Left ventricle myocardium inferior (tissue), 1 donor: Measurements from ENCODE around the gene SLC6A16. TPM values are rescaled to one million over a fixed set of nuclear protein-coding genes. Genes with fewer than 3 reads are reported as not detected.
"Not testable (repeated sequence)": the region's sequence is repeated elsewhere in the genome, so short reads cannot be mapped to it uniquely, and the experiment has no call there.

Experiments used
- DNase-seq: peaks from one replicate; pipeline ENCODE4 v3.0.0-alpha.2; 2020
- H3K27ac ChIP-seq: fragments of 200-600 bp; replicated peaks from 2 replicates; pipeline ENCODE4 v1.8.0; 2021
- H3K27me3 ChIP-seq: fragments of 200-600 bp; 2 replicates; pipeline ENCODE4 v1.8.0; 2021; ENCODE audit warnings: low read depth
- H3K36me3 ChIP-seq: fragments of 200-600 bp; 2 replicates; pipeline ENCODE4 v1.8.0; 2021
- H3K4me1 ChIP-seq: fragments of 200-600 bp; 2 replicates; pipeline ENCODE4 v1.8.0; 2021
- H3K4me3 ChIP-seq: fragments of 200-600 bp; 2 replicates; pipeline ENCODE4 v1.8.0; 2021; ENCODE audit warnings: mild to moderate bottlenecking, moderate library complexity
- H3K9me3 ChIP-seq: fragments of 200-600 bp; replicated peaks from 2 replicates; pipeline ENCODE4 v1.8.0; 2021
- CTCF ChIP-seq: fragments of 200-600 bp; IDR thresholded peaks from 2 replicates; pipeline ENCODE4 v1.8.0; 2021; ENCODE audit warnings: antibody characterized with exemption, mild to moderate bottlenecking, borderline replicate concordance
- intact Hi-C: fragments of 100-400 bp; cut with micrococcal nuclease; formaldehyde crosslinking; loops from one replicate; pipeline ENCODE4 v1.11.0; 2022
- total RNA-seq: library from RNA; stranded (reverse); fragmentation: NEBNext Ultra II Directional; extraction: Animal tissue kit (Norgen Biotek cat#: 25700); gene quantifications from one replicate; pipeline ENCODE4 v1.2.1, GENCODE V29; 2021
- donor health status: DM: no; HTN: yes; CAD: no; lungs with severe emphysema.

The SLC6A16 gene
- total RNA-seq, 1 donor from 2014 or later: 1.1 TPM

DNA sequence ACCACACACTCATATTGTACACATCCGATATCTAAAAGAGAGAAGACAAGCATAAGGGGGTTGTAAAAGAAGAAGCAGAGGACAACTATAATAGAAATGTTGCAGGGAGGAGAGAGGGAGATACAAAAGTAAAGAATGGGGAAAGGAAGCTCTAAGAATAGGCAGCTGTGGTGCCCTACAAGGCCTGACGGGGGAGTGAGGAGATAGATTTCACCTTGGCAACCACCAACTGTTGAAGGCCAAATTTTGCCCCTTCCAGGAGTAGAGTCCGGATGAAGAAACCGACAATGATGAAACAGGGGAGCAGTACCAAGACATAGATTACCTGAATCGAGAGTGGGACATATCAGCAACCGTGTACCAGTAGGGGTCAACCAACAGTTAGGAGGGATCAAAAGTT, 15.9 kb downstream of the SLC6A16 start:
- no peak for DNase-seq
- no peaks in the 10 kb centered on the region for H3K4me1 ChIP-seq
- intact Hi-C loops: no loop called here
- H3K9me3 ChIP-seq: no peaks in the 10 kb centered on the region
- H3K4me3 ChIP-seq: no peak overlapping the region
- H3K27ac ChIP-seq: no peak overlapping the region
- no peaks in the 10 kb centered on the region for H3K27me3 ChIP-seq
- peaks cover 12% of the 10 kb centered on the region for H3K36me3 ChIP-seq
- no peak for TF ChIP-seq CTCF

DNA sequence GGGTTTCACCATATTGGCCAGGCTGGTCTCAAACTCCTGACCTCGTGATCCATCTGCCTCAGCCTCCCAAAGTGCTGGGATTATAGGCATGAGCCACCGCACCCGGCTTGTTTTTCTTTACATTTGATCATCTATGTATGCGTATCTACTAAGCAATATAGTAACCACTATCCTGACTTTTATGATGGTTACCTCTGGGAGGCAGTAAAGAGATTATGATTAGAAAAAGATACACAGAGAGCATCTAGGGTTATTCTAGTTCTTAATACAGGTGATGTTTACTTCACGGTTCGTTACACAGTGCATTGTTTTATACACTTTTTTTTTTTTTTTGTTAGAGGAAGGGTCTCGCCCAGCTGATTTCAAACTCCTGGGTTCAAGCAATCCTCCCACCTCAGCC, 18.3 kb downstream of the SLC6A16 start:
- H3K27me3 ChIP-seq, H3K4me1 ChIP-seq, H3K9me3 ChIP-seq, intact Hi-C loops, H3K27ac ChIP-seq, DNase-seq, H3K4me3 ChIP-seq: not testable (repeated sequence)
- peaks cover 15% of the 10 kb centered on the region for H3K36me3 ChIP-seq

GRCh38 chr19:49301866-49302252, 23.1 kb downstream of the SLC6A16 start:
- H3K36me3 ChIP-seq: peaks cover 3% of the 10 kb centered on the region
- no peak overlapping the region for H3K27ac ChIP-seq
- DNase-seq: no peak
- peaks cover 6% of the 10 kb centered on the region for H3K4me1 ChIP-seq
- H3K27me3 ChIP-seq: no peaks in the 10 kb centered on the region
- no peak overlapping the region for H3K4me3 ChIP-seq
- intact Hi-C loops: no loop called here
- TF ChIP-seq CTCF: no peak
- peaks cover 10% of the 10 kb centered on the region for H3K9me3 ChIP-seq

DNA sequence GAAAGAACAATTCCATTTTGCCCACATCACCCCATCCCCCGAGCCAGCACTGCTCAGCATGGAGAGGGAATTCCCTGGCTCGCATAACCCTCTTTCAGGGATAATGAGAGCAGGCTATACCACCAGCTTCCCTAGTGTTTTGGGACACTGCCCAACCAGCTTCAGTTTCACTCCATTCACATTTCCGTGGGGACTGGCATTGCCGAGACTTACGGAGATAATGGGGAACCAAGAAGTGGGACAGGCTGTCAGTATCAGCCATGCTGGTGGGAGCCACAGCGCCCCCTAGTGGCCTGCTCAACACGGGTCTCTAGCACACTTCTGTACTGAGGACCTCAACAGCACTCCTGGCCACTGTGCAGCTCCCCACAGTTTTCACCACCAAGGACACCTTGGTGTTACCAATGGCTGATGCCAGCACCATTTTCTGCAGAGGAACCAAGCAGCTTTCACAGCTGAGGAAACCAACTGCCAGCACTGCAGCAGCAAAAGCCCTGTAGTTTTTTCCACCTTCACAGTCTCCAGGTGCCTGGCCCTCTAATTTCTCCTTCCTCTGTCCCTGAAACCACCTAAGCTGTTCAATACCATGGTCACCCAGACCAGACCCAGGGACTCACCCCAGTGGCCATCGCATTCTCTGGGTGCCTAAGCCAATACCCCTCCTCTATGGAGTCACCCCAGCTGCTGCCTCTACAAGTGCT, 23.7 kb downstream of the SLC6A16 start:
- intact Hi-C loops: no loop called here
- Histone ChIP-seq H3K27ac (no peak overlapping the region), H3K4me1 (peaks cover 6% of the 10 kb centered on the region), H3K36me3 (peaks cover 3% of the 10 kb centered on the region), H3K4me3 (peak overlapping the region; percentile 38), H3K9me3 (peaks cover 10% of the 10 kb centered on the region), H3K27me3 (no peaks in the 10 kb centered on the region)
- TF ChIP-seq CTCF: peak; percentile 83
- DNase-seq: peak; percentile 73

DNA sequence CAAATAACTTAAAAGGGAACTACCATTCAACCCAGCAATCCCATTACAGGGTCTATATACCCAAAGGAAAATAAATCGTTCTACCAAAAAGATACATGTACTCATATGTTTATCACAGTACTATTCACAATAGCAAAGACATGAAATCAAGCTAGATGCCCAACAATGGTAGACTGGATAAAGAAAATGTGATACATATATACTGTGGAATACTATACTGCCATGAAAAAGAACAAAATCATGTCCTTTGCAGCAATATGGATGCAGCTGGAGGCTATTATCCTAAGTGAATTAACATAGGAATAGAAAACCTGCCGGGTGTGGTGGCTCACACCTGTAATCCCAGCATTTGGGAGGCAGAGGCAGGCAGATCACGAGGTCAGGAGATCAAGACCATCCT, 26.3 kb downstream of the SLC6A16 start:
- H3K27me3 ChIP-seq, intact Hi-C loops, H3K4me1 ChIP-seq, H3K9me3 ChIP-seq, H3K36me3 ChIP-seq, H3K4me3 ChIP-seq, DNase-seq, H3K27ac ChIP-seq: not testable (repeated sequence)

DNA sequence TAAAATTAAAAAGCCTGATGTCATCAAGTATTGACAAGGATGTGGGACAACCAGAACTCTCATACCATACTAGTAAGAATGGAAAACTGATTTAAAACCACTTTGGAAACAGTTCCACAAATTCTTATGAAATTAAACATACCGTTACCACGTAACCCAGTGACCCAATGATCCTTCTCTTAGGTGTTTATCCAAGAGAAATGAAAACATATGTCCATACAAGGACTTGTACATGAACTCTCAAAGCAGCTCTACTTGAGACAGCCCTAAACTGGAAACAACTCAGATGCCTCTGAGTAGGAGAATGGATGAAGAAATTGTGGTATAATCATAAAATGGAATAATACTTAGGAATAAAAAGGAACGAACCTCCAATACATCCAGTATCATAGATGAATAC, 27.6 kb downstream of the SLC6A16 start:
- DNase-seq: no peak
- Histone ChIP-seq H3K27ac (no peak overlapping the region), H3K4me3 (no peak overlapping the region), H3K9me3 (no peaks in the 10 kb centered on the region), H3K27me3 (no peaks in the 10 kb centered on the region), H3K4me1 (peaks cover 6% of the 10 kb centered on the region), H3K36me3 (peaks cover 8% of the 10 kb centered on the region)
- TF ChIP-seq CTCF: no peak
- intact Hi-C loops: no loop called here
